SU-DHL-6 (cell line): ENCODE results near the gene NAV2.

Experiments
- CTCF ChIP-seq: fragments of 200-600 bp; sonication (generic); IDR thresholded peaks from one replicate; pipeline ENCODE4 v1.5.1; 2017; ENCODE audit warnings: antibody characterized with exemption, mild to moderate bottlenecking, low read length, moderate library complexity; ENCODE audit not compliant: insufficient read depth, poor library complexity, severe bottlenecking
- EZH2phosphoT487 ChIP-seq: fragments of 200-600 bp; sonication (generic), shearing (Covaris generic); conservative IDR thresholded peaks from 2 replicates; pipeline ENCODE4 v1.6.1; 2018; ENCODE audit warnings: mild to moderate bottlenecking, antibody characterized with exemption, low read length, moderate library complexity, mixed read lengths

- no peak for TF ChIP-seq CTCF
- no peak for TF ChIP-seq EZH2phosphoT487
These were observed 222.2 kb downstream of the NAV2 start for GRCh38 chr11:19934828-19935259.
